Cerebellar cortex (tissue), 1 donor: ENCODE results near the gene SPNS2.
"Not testable (repeated sequence)": the region's sequence is repeated elsewhere in the genome, so short reads cannot be mapped to it uniquely, and the experiment has no call there.

Experiments used
- DNase-seq: peaks from one replicate; pipeline ENCODE4 v3.0.0-alpha.2; 2015; ENCODE audit warnings: low spot score

Gene SPNS2

DNA sequence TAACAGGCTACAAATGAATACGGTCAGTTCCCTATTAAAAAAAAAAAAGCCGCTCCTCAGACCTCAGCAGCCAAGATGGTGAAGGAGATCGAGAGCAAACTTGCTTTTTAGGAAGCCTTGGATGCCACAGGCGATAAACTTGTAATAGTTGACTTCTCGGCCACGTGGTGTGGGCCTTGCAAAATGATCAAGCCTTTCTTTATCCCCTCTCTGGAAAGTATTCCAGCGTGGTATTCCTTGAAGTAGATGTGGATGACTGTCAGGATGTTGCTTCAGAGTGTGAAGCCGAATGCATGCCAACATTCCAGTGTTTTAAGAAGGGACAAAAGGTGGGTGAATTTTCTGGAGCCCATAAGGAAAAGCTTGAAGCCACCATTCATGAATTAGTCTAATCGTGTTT, 73.5 kb downstream of the SPNS2 start:
- DNase-seq, result no peak

DNA sequence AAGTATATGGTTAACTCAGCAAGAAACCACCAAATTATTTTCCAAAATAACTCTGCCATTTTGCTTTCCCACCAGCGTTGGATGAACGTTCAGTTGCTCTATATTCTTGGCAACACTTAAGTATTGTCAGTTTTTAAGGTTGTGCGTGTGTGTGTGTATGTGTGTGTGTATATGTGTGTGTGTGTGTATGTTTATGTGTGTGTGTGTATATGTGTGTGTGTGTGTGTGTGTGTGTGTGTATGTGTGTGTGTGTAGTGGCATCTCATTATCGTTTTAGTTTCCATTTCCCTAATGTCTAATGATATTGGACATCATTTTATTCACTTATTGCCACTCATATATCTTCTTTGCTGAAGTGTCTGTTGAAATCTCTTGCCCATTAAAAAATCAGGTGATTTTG, 74.4 kb downstream of the SPNS2 start:
- no peak for DNase-seq

DNA sequence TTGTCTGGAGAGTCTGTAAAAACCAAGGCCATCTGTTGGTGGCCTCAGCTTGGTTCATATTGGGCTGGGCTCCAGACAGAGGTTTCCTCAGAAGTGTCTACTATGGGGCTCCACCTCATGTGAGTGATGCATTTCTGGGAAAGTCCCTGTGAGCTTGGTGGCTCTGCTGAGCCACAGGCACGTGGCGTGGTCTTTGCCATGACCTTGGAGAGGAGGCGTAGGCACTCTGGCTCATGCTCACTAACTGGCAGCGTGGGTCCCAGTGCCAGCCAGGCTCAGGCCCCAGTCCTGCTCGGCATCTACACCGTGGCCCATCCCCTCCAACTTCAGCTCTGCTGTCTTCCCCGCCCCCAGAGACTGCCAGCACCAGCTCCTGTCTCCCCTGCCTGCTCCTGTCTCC, 75.0 kb downstream of the SPNS2 start:
- no peak for DNase-seq

DNA sequence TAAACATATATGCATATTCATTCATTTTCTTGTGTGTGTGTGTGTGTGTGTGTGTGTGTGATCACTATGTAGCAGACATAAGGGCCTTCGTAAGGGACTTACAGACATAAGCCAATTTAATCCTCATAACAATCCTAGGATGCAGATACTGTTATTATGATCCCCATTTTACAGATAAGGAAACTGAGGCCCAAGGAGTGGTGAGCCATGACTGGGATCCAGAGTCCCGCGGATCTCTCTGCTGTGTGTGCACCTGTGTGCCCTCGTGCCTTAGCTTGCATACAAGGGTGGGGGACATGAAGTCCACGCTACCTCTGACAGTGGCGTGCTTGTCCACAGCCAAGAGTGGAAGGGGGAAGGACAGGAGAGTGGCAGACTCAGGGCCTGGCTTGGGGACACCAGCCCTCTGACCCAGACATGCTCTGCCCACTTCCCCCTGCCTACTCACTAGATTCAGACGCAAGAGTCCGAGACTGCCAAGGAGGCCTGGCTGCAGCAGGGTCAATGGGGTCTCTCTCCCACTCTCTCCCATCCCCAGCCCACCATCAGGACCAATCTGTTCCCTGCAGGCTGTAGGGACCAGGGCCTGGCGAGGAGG, 75.9 kb downstream of the SPNS2 start:
- DNase-seq, result no peak

DNA sequence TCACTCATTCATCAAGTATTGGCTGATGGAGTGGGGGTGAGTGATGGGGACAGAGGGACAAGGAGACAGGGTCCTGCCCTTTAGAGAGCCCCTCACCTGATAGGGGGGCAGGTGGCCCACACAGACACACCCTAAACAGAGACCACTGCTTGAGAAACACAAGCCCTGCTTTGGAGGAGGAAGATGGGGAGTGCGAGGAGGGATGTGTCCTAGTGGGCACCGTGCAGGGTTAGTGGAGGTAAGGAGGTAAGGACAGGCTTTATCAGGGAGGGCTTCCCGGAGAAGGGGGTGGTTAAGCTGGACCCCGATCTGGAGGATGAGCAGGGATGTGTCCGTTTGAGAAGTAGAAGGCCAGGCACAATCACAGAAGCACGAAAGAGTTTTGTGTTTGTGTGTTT, 77.5 kb downstream of the SPNS2 start:
- no peak for DNase-seq

DNA sequence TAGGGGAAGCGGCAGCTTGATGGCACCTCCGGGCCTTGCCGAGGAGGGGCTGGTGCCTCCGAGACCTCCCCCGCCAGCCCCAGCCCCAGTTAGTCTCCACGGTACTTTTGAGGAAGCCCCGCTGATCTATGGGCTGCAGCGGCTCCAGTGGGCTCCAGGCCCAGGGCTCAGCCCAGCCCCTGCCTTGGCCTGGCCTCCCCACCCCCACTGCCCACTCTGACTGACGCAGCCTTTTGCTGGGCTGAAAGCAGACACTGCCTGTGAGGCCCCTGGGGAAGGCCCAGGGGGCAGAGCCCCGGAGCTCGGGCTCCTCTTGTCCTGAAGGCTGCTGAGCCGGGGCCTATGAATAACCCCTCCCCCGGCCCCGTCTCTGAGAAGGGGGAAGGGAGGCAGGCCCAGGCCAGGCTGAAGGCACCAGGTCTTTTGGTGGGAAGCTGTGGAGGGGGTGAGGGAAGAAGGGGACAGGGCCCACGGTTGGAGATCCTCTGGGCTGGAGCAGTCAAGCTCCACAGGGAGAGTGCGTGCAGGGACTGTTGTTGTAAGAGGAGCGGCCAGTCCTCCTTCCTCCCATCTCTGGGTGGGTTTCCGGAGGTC, 78.1 kb downstream of the SPNS2 start:
- DNase-seq, result no peak

DNA sequence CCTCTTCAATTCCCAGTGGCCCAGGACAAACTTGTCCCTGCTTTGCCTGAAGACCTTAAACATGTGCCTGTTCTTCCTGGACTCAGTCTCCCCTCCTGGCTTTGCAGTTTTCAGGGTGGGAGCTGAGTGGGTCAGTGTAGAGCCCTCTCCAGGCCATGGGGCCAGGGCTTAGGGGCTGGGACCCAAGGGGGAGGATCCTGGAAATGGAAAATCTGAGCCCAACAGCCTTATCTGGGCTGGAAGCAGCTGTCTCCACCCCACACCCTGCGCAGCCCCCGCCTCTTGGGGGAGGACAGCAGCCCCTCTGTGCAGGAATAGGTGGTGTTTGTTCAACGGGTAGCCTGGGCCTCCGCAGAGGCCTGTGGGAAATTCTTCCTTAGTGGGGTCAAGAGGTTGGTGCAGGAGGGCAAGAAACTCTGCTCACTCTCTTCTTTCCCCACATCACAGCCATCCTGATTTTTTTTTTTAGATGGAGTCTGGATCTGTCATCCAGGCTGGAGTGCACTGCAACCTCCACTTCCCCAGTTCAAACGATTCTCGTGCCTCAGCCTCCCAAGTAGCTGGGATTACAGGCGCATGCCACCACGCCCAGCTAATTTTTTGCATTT, 78.8 kb downstream of the SPNS2 start:
- DNase-seq, result no peak

DNA sequence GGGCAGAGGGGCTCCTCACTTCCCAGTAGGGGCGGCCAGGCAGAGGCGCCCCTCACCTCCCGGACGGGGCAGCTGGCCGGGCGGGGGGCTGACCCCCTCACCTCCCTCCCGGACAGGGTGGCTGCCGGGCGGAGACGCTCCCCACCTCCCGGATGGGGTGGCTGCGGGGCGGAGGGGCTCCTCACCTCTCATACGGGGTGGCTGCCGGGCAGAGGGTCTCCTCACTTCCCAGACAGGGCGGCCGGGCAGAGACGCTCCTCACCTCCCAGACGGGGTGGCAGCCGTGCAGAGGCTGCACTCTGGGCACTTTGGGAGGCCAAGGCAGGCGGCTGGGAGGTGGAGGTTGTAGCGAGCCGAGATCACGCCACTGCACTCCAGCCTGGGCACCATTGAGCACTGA, 79.7 kb downstream of the SPNS2 start:
- not testable (repeated sequence) for DNase-seq

DNA sequence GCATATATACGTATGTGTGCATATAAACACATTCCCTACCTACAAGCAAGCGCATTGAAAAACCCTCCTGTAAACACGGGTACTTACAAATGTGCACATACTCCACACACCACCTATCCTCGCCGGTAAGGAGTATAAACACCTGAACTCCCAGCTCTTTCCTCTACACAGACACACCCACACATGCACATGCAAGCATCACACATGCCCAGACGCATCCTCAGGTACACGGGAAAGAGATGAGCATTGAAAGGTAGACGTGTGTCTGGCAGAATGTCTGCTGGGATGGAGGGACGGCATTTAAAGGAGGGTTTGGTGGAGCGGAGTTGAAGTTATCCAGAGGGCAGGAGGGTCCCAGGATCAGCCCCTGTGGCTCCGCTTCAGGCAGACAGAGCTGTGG, 81.0 kb downstream of the SPNS2 start:
- DNase-seq, result no peak

DNA sequence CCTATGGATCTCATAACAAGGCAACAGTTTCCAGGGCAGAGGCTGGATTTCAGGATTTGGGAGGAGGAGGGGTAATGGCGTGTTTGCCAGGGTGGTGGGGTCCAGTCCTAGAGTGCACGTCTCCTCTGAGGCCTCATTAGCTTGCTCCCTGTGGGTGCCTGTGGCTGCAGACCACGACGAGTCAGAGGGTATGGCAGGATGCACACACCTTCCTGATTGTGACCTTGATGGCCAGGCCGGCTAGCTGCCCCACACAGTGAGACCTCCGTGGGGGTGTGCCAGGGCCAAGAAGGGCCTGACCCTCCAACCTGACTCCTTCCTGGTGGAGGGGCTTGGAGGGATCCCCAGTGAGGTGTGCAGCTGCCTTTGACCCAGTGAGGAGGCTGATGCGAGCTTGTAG, 81.6 kb downstream of the SPNS2 start:
- no peak for DNase-seq

DNA sequence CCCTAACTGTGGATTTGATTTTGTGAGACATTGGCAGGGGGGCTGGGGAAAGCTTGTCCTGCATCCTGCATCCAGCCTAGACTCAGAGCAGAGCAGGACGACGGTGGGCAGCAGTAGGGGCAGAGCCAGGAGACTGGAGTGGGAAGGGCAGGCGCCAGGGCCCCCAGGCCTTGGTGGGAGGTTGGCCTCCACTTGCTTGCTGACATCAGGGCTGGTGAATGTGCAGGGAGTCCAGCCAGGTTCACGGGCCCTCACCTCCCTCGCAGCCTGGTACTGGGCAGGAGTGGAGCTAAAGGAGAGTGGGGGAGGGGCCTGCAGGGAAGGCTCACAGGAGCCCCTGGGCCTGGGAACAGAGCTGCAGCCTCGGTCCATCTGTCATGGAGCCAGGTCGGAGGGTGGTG, 83.4 kb downstream of the SPNS2 start:
- DNase-seq, result no peak

DNA sequence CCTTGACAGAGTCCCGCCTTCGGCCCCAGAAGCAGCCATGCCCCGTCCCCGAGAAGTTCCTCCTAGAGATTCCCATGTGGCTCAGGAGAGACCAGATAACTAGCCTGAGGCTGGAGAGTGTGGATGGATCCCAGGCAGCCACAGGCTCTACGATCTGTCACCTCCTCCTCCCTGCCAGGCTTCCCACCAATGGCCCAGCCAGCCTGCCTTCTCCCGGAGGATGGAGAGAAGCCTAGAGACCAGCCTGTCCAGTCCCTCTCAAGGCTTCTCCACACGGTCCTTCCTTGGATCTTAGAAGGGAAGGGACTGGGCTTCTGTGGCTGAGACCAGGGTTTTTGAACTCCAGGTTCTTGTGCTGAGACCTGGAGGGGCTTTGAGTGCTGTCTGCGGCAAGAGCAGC, 84.0 kb downstream of the SPNS2 start:
- DNase-seq, result peak; percentile 17

DNA sequence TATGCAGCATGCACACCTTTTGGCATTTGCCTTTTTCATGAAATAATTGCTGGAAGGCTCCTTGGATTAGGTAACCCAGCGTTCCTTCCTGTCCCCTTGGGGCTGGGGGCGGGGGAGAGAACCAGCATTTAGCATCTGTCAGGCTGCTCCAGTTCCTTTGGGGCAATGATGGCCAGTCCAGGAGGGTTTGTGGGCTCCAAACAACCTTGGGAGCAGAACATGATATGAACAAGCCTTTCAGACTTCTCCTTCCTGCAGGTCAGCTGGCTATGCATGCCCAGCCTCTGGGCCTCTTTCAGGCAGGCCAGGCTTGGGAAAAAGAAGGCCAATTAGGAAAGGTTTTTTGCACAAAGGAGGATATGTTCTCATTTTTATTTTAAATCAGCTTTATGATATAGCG, 84.5 kb downstream of the SPNS2 start:
- DNase-seq, result no peak

DNA sequence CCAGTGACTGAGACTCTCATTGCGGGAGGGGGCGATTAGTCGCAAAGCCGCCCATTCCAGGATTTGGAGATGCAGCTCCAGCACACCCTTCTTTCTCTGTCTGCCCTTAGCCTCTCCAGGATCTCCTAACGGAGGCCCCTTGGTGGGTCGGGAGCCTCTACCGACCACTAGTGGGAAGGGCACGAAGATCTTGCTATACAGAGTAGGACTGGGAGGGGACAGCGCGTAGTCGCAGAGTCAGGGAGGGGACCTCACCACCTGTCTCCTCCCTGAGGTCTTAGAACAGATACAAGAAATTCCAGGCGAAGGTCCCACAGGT, 85.1 kb downstream of the SPNS2 start:
- DNase-seq, result peak; percentile 36

DNA sequence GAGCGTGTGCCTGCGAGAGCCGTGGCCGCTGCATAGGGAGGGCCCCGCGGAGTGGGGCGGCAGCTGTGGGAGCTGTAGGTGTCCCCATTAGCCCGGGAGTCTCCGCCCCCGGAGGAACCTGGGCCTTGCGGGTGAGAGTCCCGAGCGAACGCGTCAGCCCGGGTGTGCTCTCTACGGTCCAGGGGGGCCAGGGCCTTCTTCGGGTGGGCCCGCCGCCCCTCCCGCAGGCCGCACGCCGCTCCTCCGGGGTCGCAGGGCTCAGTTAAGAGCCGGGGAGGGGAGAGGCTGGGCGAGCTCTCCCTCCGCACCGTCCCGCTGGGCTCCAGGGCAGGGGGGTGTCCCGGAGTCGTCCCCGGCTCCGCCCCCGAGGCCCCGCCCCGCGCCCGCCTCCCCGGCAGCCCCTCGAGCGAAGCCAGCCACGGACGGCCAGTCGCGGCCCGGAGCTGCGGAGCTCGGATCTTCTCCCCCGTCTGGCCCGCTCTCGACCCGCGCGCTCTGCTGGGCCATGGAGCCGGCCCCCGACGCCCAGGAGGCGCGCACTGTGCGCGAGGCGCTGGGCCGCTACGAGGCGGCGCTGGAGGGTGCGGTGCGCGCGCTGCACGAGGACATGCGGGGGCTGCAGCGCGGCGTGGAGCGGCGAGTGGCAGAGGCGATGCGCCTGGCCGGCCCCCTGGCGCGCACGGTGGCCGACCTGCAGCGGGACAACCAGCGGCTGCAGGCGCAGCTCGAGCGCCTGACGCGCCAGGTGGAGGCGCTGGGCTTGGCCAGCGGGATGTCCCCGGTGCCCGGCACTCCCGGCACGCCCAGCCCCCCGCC, 85.6 kb downstream of the SPNS2 start, which contains the start of gene SMTNL2:
TSS of gene SMTNL2 (plus strand) at position 429 of the 816 bp plus-strand sequence. CDS start at position 506, 77 bp downstream.
- DNase-seq, result no peak

DNA sequence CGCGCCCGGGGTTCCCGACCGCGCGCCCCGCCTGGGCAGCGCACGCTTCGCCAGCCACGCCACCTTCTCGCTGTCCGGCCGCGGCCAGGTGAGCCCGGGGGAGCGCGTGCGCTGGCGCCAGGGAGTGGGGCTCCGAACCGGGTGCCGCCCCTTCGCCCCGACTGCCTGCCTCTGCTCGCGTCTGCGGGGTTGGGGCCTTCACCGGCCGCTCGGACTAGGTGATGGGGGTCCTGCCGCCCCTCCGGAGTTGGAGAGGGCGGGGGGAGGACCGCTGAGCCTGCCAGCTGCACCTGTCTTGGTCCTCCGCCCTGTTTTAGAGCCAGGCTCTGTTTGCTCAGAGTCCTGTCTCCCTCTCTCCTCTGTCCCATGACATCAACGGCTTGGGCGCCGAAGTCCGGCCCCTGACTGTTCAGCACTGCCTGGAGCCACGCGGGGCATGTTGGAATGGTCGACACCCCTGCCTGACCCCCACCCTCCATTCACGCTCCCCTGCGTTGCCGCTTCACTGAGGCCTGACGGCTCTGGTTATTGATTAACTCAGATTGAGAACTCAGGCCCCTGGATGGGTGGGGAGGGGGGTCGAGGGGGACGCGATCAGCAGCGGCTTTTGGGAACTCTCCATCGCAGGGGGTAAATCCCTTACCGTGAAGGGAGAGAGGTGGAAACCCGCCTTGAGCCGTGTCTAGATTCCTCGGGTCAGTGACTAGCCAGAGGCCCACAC, 86.4 kb downstream of the SPNS2 start:
- DNase-seq, result no peak

DNA sequence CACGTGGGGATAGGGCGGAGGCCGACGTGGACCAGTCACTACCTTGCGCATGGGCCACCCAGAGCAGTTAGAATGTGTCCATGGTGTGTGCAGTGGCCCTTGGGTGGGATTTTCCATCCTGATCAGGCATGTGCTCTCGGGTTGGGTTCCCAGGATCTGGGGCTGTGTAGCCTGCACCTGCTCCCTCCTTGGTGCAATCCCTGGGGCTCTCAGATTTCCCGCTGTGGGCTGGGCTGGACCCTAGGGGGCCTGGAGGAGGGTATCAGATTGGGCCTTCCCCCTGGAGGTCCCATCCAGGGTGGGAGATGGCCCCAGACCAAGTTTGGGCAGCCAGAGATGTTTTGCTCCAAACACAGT, 86.9 kb downstream of the SPNS2 start:
- no peak for DNase-seq

DNA sequence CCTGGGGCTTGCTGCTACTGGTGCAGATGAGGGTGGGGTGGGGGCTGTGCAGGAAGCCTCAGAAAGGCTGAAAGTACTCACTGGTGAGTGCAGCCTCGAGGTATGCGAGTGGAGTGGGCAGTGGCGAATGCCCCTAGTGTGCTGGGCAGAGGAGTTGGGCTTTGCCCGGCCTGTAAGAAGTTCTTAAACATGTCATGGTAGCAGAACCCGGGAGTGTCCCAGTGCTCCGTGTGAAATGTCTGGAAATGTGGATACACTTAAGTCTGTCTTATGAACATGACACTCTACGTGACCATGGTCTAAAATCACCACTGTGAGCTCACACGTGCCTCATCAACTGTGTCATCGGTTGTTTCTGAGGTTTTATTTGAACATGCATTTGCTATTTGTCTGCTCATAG, 87.4 kb downstream of the SPNS2 start:
- no peak for DNase-seq

DNA sequence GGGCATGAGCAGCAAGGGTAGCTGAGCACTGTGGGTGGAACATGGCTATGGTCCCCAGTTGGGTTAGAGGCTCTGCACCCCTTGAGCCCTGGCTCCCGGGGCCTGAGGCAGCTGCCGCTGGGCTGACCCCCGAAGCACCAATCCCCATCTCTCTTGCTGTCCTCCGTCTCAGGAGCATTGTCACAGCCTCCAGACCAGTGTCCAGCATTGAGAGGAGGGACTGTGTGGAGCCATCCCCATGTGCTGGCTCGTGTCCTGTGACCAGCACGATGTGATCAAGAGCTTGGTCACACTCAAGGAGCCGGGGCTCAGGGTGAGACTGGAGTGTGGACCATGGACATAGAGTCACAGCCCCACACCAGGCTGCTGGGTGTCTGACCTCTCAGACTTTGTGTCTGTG, 88.5 kb downstream of the SPNS2 start:
- no peak for DNase-seq

DNA sequence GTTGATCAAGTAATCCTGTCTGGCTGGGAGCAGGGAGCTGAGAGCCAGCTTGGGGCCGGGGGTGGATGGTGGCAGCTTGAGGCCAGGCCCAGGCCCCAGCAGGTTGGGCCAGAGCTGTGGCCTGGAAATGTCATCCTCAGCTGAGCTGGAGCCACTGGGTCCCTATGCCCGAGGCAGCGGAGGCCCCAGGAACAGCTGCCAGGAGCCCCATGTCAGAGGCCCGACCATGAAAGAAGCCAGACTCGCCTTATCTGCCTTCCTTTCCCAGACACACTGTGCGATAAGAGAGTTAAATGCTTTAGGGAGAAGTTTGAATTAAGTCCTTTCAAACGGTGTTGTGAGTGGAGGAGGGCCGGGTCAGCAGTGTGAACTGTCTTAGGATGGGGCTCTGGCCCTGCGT, 89.1 kb downstream of the SPNS2 start:
- no peak for DNase-seq

DNA sequence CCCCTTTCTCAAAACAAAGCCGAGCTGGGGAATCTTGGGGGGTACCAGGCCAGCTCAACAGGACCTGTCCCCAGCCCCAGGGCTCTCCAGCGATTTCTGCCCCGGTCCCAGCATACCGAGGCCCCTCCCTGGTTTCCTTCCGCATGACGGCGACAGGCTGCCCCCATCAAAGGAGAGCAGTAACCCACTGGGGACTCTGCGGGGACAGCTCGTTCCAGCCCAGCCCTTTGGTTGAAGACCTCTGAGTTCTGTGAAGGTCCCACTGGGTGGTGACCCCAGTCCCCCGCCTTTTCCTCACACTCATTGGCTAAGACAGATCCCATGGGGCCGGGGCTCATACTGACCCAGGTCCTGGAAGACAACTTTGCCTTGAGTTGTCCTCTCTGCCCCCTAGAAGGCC, 89.7 kb downstream of the SPNS2 start:
- no peak for DNase-seq
